ENCODE measurements around the gene PTGER3. TPM values are rescaled to one million over a fixed set of nuclear protein-coding genes. Genes with fewer than 3 reads are reported as not detected.

PTGER3 gene
- polyA plus RNA-seq, 3 donors = 0.29 TPM; not detected in 2

- Histone ChIP-seq H3K9me3 (replicated peaks in 1 of 2; ENCODE audit: control insufficient read depth in 1 of 2, insufficient read depth in 1 of 2, low read length in 2 of 2) (no peaks in the 10 kb centered on the region), H3K27me3 (ENCODE audit: control insufficient read depth in 2 of 2, insufficient read depth in 2 of 2, low read length in 2 of 2) (peaks cover 0 to 3% of the 10 kb centered on the region in 2 donors), H3K4me2 (replicated peaks; ENCODE audit: extremely low read depth, low read length, poor library complexity, severe bottlenecking) (no peak overlapping the region), H3K27ac (ENCODE audit: low read depth in 1 of 2, low read length in 2 of 2) (no peak overlapping the region), H3K9ac (ENCODE audit: insufficient read depth, low read length, poor library complexity, severe bottlenecking) (no peak overlapping the region), H3K4me1 (ENCODE audit: control insufficient read depth in 1 of 2, insufficient read depth in 2 of 2, low read length in 2 of 2) (no peaks in the 10 kb centered on the region), H3K79me2 (ENCODE audit: insufficient read depth, low read length) (no peaks in the 10 kb centered on the region), H3K4me3 (replicated peaks in 1 of 3; ENCODE audit: low read depth in 2 of 3, low read length in 3 of 3) (no peak overlapping the region), H4K20me1 (ENCODE audit: insufficient read depth, low read length) (no peaks in the 10 kb centered on the region), H3K36me3 (replicated peaks in 1 of 2; ENCODE audit: control insufficient read depth in 1 of 2, insufficient read depth in 2 of 2, low read length in 2 of 2) (no peaks in the 10 kb centered on the region), H2AFZ (ENCODE audit: insufficient read depth, low read depth, low read length, poor library complexity, severe bottlenecking) (no peak overlapping the region)
- intact Hi-C loops (cut with micrococcal nuclease) = loop anchor here in 1 of 2 donors (10.0 kb wide), 1 partner anchor 882 kb away; the partner anchor contains the start of gene LRRC40
- no peak for DNase-seq
- no peaks in the 10 kb centered on the region for H3K4me1 Mint-ChIP-seq
- peaks cover 4 to 9% (median 7%) of the 10 kb centered on the region in 3 donors for H3K27me3 Mint-ChIP-seq (ENCODE audit: low read depth in 3 of 3)
- no peak overlapping the region for H3K27ac Mint-ChIP-seq
- peaks cover 0 to 2% (median 0%) of the 10 kb centered on the region in 7 donors for H3K9me3 Mint-ChIP-seq
- TF ChIP-seq CTCF (IDR thresholded peaks at IDR 0.05) = no peak
- no peak overlapping the region for H3K4me3 Mint-ChIP-seq
- H3K36me3 Mint-ChIP-seq = no peaks in the 10 kb centered on the region
Measured at GRCh38 chr1:71087060-71087459, 39.4 kb upstream of the PTGER3 start.

GRCh38 chr1:71086331-71086730, 38.7 kb upstream of the PTGER3 start:
- peaks cover 2 to 5% (median 4%) of the 10 kb centered on the region in 7 donors for H3K9me3 Mint-ChIP-seq
- no peak for DNase-seq
- H3K36me3 Mint-ChIP-seq = no peaks in the 10 kb centered on the region
- peaks cover 2% of the 10 kb centered on the region for H3K4me1 Mint-ChIP-seq
- H3K27me3 Mint-ChIP-seq (ENCODE audit: low read depth in 3 of 3) = peaks cover 4 to 9% (median 7%) of the 10 kb centered on the region in 3 donors
- intact Hi-C loops (cut with micrococcal nuclease) = loop anchor here in 1 of 2 donors (10.0 kb wide), 1 partner anchor 882 kb away; the partner anchor contains the start of gene LRRC40
- peaks cover 0 to 3% of the 10 kb centered on the region in 2 donors for H3K9me3 ChIP-seq (replicated peaks in 1 of 2; ENCODE audit: control insufficient read depth in 1 of 2, insufficient read depth in 1 of 2, low read length in 2 of 2)
- H3K27ac ChIP-seq (ENCODE audit: low read depth in 1 of 2, low read length in 2 of 2) = no peak overlapping the region
- H3K4me2 ChIP-seq (replicated peaks; ENCODE audit: extremely low read depth, low read length, poor library complexity, severe bottlenecking) = no peak overlapping the region
- no peak overlapping the region for H2AFZ ChIP-seq (ENCODE audit: insufficient read depth, low read depth, low read length, poor library complexity, severe bottlenecking)
- WGBS (ENCODE audit: insufficient coverage) = no CpG with 5 or more reads among the region's 1 CpG
- no peak overlapping the region for H3K27ac Mint-ChIP-seq
- peaks cover 0 to 3% of the 10 kb centered on the region in 2 donors for H3K27me3 ChIP-seq (ENCODE audit: control insufficient read depth in 2 of 2, insufficient read depth in 2 of 2, low read length in 2 of 2)
- no peak overlapping the region for H3K4me3 Mint-ChIP-seq
- H3K36me3 ChIP-seq (replicated peaks in 1 of 2; ENCODE audit: control insufficient read depth in 1 of 2, insufficient read depth in 2 of 2, low read length in 2 of 2) = no peaks in the 10 kb centered on the region
- H3K4me3 ChIP-seq (replicated peaks in 1 of 3; ENCODE audit: low read depth in 2 of 3, low read length in 3 of 3) = no peak overlapping the region
- H3K9ac ChIP-seq (ENCODE audit: insufficient read depth, low read length, poor library complexity, severe bottlenecking) = no peak overlapping the region
- peaks cover 3 to 4% of the 10 kb centered on the region in 2 donors for H3K4me1 ChIP-seq (ENCODE audit: control insufficient read depth in 1 of 2, insufficient read depth in 2 of 2, low read length in 2 of 2)
- H4K20me1 ChIP-seq (ENCODE audit: insufficient read depth, low read length) = no peaks in the 10 kb centered on the region
- H3K79me2 ChIP-seq (ENCODE audit: insufficient read depth, low read length) = no peaks in the 10 kb centered on the region
- no peak for TF ChIP-seq CTCF (IDR thresholded peaks at IDR 0.05)

Data from CD14-positive monocyte (primary cell).